Breast epithelium (tissue), 3 donors: Measurements from ENCODE around the gene CD4.

ENCODE experiments used
- POLR2A ChIP-seq: fragments of 450-650 bp; IDR thresholded peaks from one replicate; pipeline ENCODE4 v1.6.1; 2016; ENCODE audit warnings: antibody characterized with exemption, mild to moderate bottlenecking, moderate library complexity
- POLR2AphosphoS5 ChIP-seq, 3 donors: sonication (generic); formaldehyde crosslinking; IDR thresholded peaks; one replicate each; pipeline ENCODE4 v1.6.1; 2017; ENCODE audit warnings: antibody characterized with exemption in 3 of 3
- TF ChIP-seq, protein P1 (sequence below), 3 donors: fragments of 450-650 bp; IDR thresholded peaks; one replicate each; pipeline ENCODE4 v1.5.1; 2016 to 2017; ENCODE audit warnings: antibody characterized with exemption in 3 of 3, mild to moderate bottlenecking in 3 of 3, moderate library complexity in 3 of 3

DNA sequence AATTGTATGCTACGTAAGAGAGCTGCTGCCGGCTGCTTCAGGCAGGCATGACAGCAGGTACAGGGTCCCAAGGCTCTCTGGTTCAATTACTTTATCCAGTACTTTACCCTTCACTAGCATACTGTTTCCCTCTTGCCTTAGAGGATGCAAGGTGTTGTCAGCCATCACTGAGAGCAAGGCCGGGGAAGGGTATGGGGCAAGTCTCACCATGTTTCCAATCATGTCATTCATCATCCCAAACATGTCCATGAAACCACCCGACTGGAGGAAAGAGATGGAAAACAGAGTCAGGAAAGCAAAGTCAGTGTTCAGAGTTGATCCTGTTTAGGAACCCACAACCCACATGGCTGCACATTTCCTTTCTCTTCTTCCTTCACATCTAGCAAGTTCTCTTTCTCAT, 38.8 kb upstream of the CD4 start:
- TF ChIP-seq, protein P1, sequence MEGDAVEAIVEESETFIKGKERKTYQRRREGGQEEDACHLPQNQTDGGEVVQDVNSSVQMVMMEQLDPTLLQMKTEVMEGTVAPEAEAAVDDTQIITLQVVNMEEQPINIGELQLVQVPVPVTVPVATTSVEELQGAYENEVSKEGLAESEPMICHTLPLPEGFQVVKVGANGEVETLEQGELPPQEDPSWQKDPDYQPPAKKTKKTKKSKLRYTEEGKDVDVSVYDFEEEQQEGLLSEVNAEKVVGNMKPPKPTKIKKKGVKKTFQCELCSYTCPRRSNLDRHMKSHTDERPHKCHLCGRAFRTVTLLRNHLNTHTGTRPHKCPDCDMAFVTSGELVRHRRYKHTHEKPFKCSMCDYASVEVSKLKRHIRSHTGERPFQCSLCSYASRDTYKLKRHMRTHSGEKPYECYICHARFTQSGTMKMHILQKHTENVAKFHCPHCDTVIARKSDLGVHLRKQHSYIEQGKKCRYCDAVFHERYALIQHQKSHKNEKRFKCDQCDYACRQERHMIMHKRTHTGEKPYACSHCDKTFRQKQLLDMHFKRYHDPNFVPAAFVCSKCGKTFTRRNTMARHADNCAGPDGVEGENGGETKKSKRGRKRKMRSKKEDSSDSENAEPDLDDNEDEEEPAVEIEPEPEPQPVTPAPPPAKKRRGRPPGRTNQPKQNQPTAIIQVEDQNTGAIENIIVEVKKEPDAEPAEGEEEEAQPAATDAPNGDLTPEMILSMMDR (IDR thresholded peaks at IDR 0.05) = no peak
- no peak for TF ChIP-seq POLR2A
- TF ChIP-seq POLR2AphosphoS5 (IDR thresholded peaks at IDR 0.05) = no peak
